HFFc6 (cell line): ENCODE measurements around the gene AMACR. TPM values are rescaled to one million over a fixed set of nuclear protein-coding genes. Genes with fewer than 3 reads are reported as not detected.
A peak's percentile ranks its signal among the peaks of the same experiment; 100 is the strongest.

ENCODE experiments used
- DNase-seq: peaks from one replicate; pipeline ENCODE4 v3.0.0-alpha.2; 2018
- H3K27ac Mint-ChIP-seq: 2 replicates; pipeline ENCODE4 v1.8.0; 2020; ENCODE audit warnings: mild to moderate bottlenecking, mixed read lengths
- H3K27me3 Mint-ChIP-seq: 2 replicates; pipeline ENCODE4 v1.8.0; 2021; ENCODE audit warnings: mild to moderate bottlenecking, moderate library complexity, mixed read lengths; ENCODE audit not compliant: insufficient read depth
- H3K36me3 Mint-ChIP-seq: 2 replicates; pipeline ENCODE4 v1.8.0; 2021; ENCODE audit warnings: low read depth, mixed read lengths
- H3K4me1 Mint-ChIP-seq: 2 replicates; pipeline ENCODE4 v1.8.0; 2020; ENCODE audit warnings: low read depth, mixed read lengths
- H3K4me3 Mint-ChIP-seq: 2 replicates; pipeline ENCODE4 v1.8.0; 2020; ENCODE audit warnings: mild to moderate bottlenecking, moderate library complexity, mixed read lengths
- H3K9me3 Mint-ChIP-seq: 2 replicates; pipeline ENCODE4 v1.8.0; 2020; ENCODE audit warnings: mild to moderate bottlenecking, mixed read lengths
- CTCF ChIP-seq: fragments of 200-600 bp; sonication (generic); IDR thresholded peaks from 2 replicates; pipeline ENCODE4 v1.5.0; 2021; ENCODE audit warnings: antibody characterized with exemption, mild to moderate bottlenecking
- total RNA-seq, 6 experiments: library from RNA; stranded (reverse); fragmentation: NEBNext Ultra II Directional; extraction: Animal tissue kit (Norgen Biotek cat#: 25700); gene quantifications; 2 replicates in 1 of 6; 3 replicates in 5 of 6; pipeline ENCODE4 v1.2.3, GENCODE V29; 2021

AMACR gene
- total RNA-seq, 6 experiments from 2014 or later: 8.1 to 16.8 (median 8.9) TPM

DNA sequence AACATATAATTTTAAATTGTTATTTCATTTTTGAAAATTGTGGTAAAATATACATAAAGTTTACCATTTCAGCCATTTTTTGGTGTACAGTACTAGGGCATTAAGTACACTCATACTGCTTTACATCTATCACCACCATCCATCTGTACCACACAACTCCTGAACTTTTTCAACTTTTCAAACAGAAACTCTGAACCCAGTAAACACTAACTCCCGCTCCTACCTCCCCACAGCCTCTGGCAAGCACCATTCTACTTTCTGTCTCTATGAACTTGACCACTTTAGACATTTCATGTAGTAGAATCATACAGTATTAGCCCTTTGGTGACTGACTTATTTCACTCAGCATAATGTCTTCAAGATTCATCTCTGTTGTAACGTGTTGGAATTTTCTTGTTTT, 15.0 kb downstream of the AMACR start:
- Mint-ChIP-seq H3K9me3 (no peaks in the 10 kb centered on the region), H3K36me3 (peaks cover 16% of the 10 kb centered on the region), H3K27ac (no peak overlapping the region), H3K4me3 (no peak overlapping the region), H3K4me1 (peaks cover 33% of the 10 kb centered on the region), H3K27me3 (no peaks in the 10 kb centered on the region; the same call in none of the 2 replicates)
- no peak for TF ChIP-seq CTCF
- no peak for DNase-seq

DNA sequence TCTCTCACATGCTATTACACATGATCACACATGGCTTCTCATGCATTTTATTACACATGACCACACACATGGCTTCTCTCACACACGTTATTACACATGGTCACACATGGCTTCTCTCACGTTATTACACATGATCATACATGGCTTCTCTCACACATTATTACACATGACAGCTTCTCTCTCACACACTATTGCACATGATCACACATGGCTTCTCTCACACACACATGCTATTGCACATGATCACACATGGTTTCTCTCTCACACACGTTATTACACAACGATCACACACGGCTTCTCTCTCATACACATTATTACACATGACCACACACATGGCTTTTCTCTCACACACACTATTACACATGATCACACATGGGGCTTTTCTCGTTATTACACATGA, 22.4 kb downstream of the AMACR start:
- peaks cover 17% of the 10 kb centered on the region for H3K36me3 Mint-ChIP-seq
- no peaks in the 10 kb centered on the region for H3K9me3 Mint-ChIP-seq
- no peak for TF ChIP-seq CTCF

DNA sequence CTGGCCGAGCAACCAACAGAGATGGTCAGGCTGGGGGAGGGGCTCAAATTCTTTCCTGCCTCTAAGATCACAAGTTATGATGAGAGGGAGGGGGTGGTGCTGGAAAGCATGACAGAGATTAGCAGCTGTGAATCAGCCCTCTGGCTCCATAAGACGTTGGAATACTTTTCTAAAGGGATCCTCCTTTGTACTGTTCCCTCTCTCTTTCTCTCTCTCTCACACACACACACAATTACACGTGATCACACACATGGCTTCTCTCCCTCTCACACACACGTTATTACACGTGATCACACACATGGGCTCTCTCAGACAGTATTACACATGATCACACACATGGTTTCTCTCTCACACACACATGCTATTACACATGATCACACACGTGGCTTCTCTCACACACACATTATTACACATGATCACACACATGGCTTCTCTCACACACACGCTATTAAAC, 23.2 kb downstream of the AMACR start, which contains the start of gene SLC45A2:
Gene SLC45A2 (minus strand): TSS at position 23 of the 454 bp plus-strand sequence. CDS start 110 bp downstream, outside the sequence.
- TF ChIP-seq CTCF: no peak
- H3K27ac Mint-ChIP-seq: no peak within 1 kb of the TSS

More for the DNA sequence above, 22.4 kb downstream of the AMACR start:
- Mint-ChIP-seq H3K27me3 (peaks cover 2% of the 10 kb centered on the region; the same call in 1 of the 2 replicates), H3K4me1 (peaks cover 17% of the 10 kb centered on the region), H3K27ac (no peak overlapping the region), H3K4me3 (no peak overlapping the region)
- DNase-seq: no peak

GRCh38 chr5:33984178-33984577, 23.7 kb downstream of the AMACR start:
- no peak for TF ChIP-seq CTCF
- Mint-ChIP-seq H3K36me3 (peaks cover 14% of the 10 kb centered on the region), H3K27ac (no peak overlapping the region), H3K9me3 (no peaks in the 10 kb centered on the region), H3K4me1 (peaks cover 13% of the 10 kb centered on the region), H3K27me3 (peaks cover 2% of the 10 kb centered on the region; the same call in 1 of the 2 replicates), H3K4me3 (no peak overlapping the region)
- DNase-seq: no peak

More for the DNA sequence above, 23.2 kb downstream of the AMACR start, which contains the start of gene SLC45A2:
- H3K4me1 Mint-ChIP-seq: peaks cover 17% of the 10 kb centered on the region
- no peak for DNase-seq
- no peaks in the 10 kb centered on the region for H3K9me3 Mint-ChIP-seq
- H3K4me3 Mint-ChIP-seq: no peak within 1 kb of the TSS
- peaks cover 17% of the 10 kb centered on the region for H3K36me3 Mint-ChIP-seq
- peaks cover 2% of the 10 kb centered on the region; the same call in 1 of the 2 replicates for H3K27me3 Mint-ChIP-seq

DNA sequence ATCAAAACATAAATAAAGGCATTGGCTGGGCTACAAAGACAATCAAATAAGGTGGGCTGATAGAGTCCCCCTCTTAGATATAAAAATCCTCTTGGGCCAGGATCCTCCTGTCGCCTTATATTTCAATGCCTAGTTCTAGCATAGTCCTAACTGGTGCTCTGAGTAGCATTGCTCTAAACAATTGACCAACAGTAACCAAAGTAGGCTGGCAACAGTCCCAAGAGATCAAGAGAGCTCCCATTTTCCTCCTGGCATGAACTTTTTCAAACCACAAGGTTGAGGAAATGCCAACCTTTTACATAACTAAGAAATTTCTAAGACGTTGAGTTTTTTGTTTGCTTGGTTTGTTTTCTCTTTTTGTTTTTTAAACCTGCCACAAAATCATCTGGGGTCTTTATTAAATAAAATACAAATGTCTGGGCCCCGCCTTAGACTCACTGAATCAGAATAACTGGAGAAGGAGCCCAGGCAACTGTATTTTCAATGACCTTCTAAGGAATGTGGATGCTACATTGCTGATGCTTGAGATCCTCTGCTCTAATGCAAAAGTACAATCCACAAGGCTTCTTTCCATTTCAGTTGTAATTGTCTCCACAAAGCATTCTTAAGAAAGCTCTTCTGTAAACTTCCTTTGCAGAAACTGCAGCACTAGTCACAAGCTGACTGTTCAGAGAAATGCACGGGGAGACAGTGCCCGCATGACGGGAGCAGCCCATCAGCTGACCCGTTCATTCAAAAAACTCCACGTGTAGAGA, 26.3 kb downstream of the AMACR start:
- Mint-ChIP-seq H3K4me3 (no peak overlapping the region), H3K27ac (0 out of 2 replicates have a peak overlapping the region, but pooled peaks have one; percentile 14), H3K36me3 (no peaks in the 10 kb centered on the region), H3K4me1 (peaks cover 12% of the 10 kb centered on the region), H3K27me3 (peaks cover 7% of the 10 kb centered on the region), H3K9me3 (no peaks in the 10 kb centered on the region)
- peak; percentile 36 for DNase-seq
- no peak for TF ChIP-seq CTCF
